H1 (cell line): ENCODE data around the gene IFT27. TPM values are rescaled to one million over a fixed set of nuclear protein-coding genes. Genes with fewer than 3 reads are reported as not detected.

Source experiments
- CTCF ChIA-PET: fragments of 300-600 bp; sonication (Branson Sonifier 250); formaldehyde crosslinking; loops from one replicate; lab custom pipeline; 2021; ENCODE audit not compliant: partially characterized antibody; lab: Charles Lee
- POLR2A ChIA-PET: fragments of 300-600 bp; sonication (Branson Sonifier 250); formaldehyde crosslinking; loops from one replicate; lab custom pipeline; 2021; ENCODE audit warnings: inconsistent platforms; ENCODE audit not compliant: partially characterized antibody; lab: Charles Lee
- DNase-seq, 2 experiments: peaks; one replicate each; pipeline versions ENCODE4 v3.0.0 to v3.0.0-alpha.2; 2010 to 2022; ENCODE audit warnings: low spot score in 2 of 2, low read depth in 1 of 2, mixed read lengths in 1 of 2
- FAIRE-seq: peaks from 2 replicates; lab custom pipeline; 2011; peaks lifted over from hg19 to GRCh38; lab: Jason Lieb, UNC
- H2AFZ ChIP-seq: 2 replicates; pipeline ENCODE4 v1.8.1; 2012; ENCODE audit warnings: low read length, inconsistent platforms
- H2AK5ac ChIP-seq: 2 replicates; pipeline ENCODE4 v1.6.1; 2013; ENCODE audit warnings: low read depth, low read length
- H2BK120ac ChIP-seq: replicated peaks from 2 replicates; pipeline ENCODE3; 2013; ENCODE audit warnings: low read depth, low read length, inconsistent platforms
- H2BK12ac ChIP-seq: 2 replicates; pipeline ENCODE4 v1.6.1; 2013; ENCODE audit warnings: low read depth, low read length
- H2BK15ac ChIP-seq: 2 replicates; pipeline ENCODE4 v1.6.1; 2013; ENCODE audit warnings: low read length
- H2BK20ac ChIP-seq: 2 replicates; pipeline ENCODE4 v1.6.1; 2013; ENCODE audit warnings: low read length
- H2BK5ac ChIP-seq: 2 replicates; pipeline ENCODE4 v1.6.1; 2013; ENCODE audit warnings: low read depth, low read length
- H3K14ac ChIP-seq: 2 replicates; pipeline ENCODE4 v1.6.1; 2013; ENCODE audit warnings: inconsistent platforms; ENCODE audit not compliant: insufficient read length
- H3K18ac ChIP-seq: 2 replicates; pipeline ENCODE4 v1.6.1; 2013; ENCODE audit warnings: low read length; ENCODE audit errors: extremely low read depth
- H3K23ac ChIP-seq: 2 replicates; pipeline ENCODE4 v1.6.1; 2013; ENCODE audit warnings: inconsistent platforms; ENCODE audit not compliant: insufficient read length
- H3K23me2 ChIP-seq: 2 replicates; pipeline ENCODE4 v1.6.1; 2013; ENCODE audit warnings: low read depth, low read length
- H3K27ac ChIP-seq: 2 replicates; pipeline ENCODE4 v1.6.1; 2011; ENCODE audit warnings: low read depth, low read length, inconsistent platforms
- H3K27me3 ChIP-seq, 4 experiments: replicated peaks in 1 of 4; 1 replicate in 1 of 4; 2 replicates in 3 of 4; pipeline versions ENCODE4 v1.6.1 to v1.8.1; 2011 to 2013; ENCODE audit warnings: low read length in 3 of 4, mild to moderate bottlenecking in 3 of 4, inconsistent platforms in 2 of 4, mixed read lengths in 2 of 4, moderate library complexity in 1 of 4; ENCODE audit not compliant: control insufficient read depth in 3 of 4, insufficient read depth in 3 of 4; ENCODE audit errors: extremely low read depth in 1 of 4
- H3K36me3 ChIP-seq, 4 experiments: 2 replicates each; pipeline versions ENCODE4 v1.6.1 to v1.8.1; 2011 to 2013; ENCODE audit warnings: mild to moderate bottlenecking in 4 of 4, low read length in 3 of 4, moderate library complexity in 2 of 4, control low read depth in 1 of 4, inconsistent platforms in 1 of 4; ENCODE audit not compliant: insufficient read depth in 4 of 4, control insufficient read depth in 2 of 4
- H3K4ac ChIP-seq: replicated peaks from 2 replicates; pipeline ENCODE3; 2013; ENCODE audit warnings: low read length, low read depth, mixed read lengths, inconsistent platforms; ENCODE audit not compliant: insufficient read length
- H3K4me1 ChIP-seq, 4 experiments: replicated peaks in 1 of 4; 1 replicate in 1 of 4; 2 replicates in 3 of 4; pipeline versions ENCODE4 v1.6.1 to v1.8.1; 2011 to 2013; ENCODE audit warnings: low read length in 3 of 4, inconsistent platforms in 2 of 4, mixed read lengths in 1 of 4; ENCODE audit not compliant: insufficient read depth in 4 of 4, control insufficient read depth in 3 of 4
- H3K4me2 ChIP-seq, 2 experiments: 2 replicates each; pipeline versions ENCODE4 v1.6.1 to v1.8.1; 2011 to 2013; ENCODE audit warnings: low read depth in 2 of 2, low read length in 2 of 2, control low read depth in 1 of 2, inconsistent platforms in 1 of 2, mild to moderate bottlenecking in 1 of 2; ENCODE audit not compliant: insufficient read depth in 1 of 2
- H3K4me3 ChIP-seq, 4 experiments: fragments of 200-600, 300-600 bp in 1 of 4; sonication (generic), shearing (Covaris generic), sonication (Bioruptor Twin) in 1 of 4; 2 replicates each; pipeline versions ENCODE4 v1.5.1 to v1.8.1; 2011 to 2016; ENCODE audit warnings: low read length in 4 of 4, low read depth in 3 of 4, control low read depth in 2 of 4, inconsistent platforms in 2 of 4, mild to moderate bottlenecking in 2 of 4, mixed read lengths in 1 of 4, moderate library complexity in 1 of 4; ENCODE audit not compliant: insufficient read depth in 2 of 4; ENCODE audit errors: extremely low read depth in 1 of 4
- H3K56ac ChIP-seq: replicated peaks from 2 replicates; pipeline ENCODE3; 2013; ENCODE audit warnings: low read depth, mild to moderate bottlenecking, mixed read lengths, low read length, inconsistent platforms; ENCODE audit not compliant: insufficient read length
- H3K79me1 ChIP-seq: 2 replicates; pipeline ENCODE4 v1.6.1; 2013; ENCODE audit warnings: low read depth, low read length, control low read depth
- H3K79me2 ChIP-seq, 2 experiments: 2 replicates each; pipeline versions ENCODE4 v1.6.1 to v1.8.1; 2012 to 2013; ENCODE audit warnings: low read length in 2 of 2, mild to moderate bottlenecking in 2 of 2, inconsistent platforms in 1 of 2; ENCODE audit not compliant: insufficient read depth in 2 of 2, control insufficient read depth in 1 of 2
- H3K9ac ChIP-seq, 4 experiments: replicated peaks in 1 of 4; 1 replicate in 1 of 4; 2 replicates in 3 of 4; pipeline versions ENCODE4 v1.6.1 to v1.8.1; 2011 to 2013; ENCODE audit warnings: low read depth in 3 of 4, low read length in 3 of 4, control low read depth in 2 of 4, mild to moderate bottlenecking in 2 of 4, moderate library complexity in 2 of 4, inconsistent platforms in 1 of 4; ENCODE audit errors: extremely low read depth in 1 of 4
- H3K9me3 ChIP-seq, 2 experiments: 2 replicates each; pipeline versions ENCODE4 v1.6.1 to v1.8.1; 2012 to 2013; ENCODE audit warnings: mild to moderate bottlenecking in 2 of 2, moderate library complexity in 2 of 2, control low read depth in 1 of 2, inconsistent platforms in 1 of 2, low read depth in 1 of 2, low read length in 1 of 2, mixed read lengths in 1 of 2; ENCODE audit not compliant: insufficient read depth in 2 of 2
- H4K20me1 ChIP-seq, 2 experiments: replicated peaks in 1 of 2; 2 replicates each; pipeline versions ENCODE3 to v1.8.1; 2011 to 2013; ENCODE audit warnings: inconsistent platforms in 2 of 2, low read length in 2 of 2, mild to moderate bottlenecking in 1 of 2; ENCODE audit not compliant: insufficient read depth in 2 of 2, control insufficient read depth in 1 of 2
- H4K5ac ChIP-seq: 2 replicates; pipeline ENCODE4 v1.6.1; 2013; ENCODE audit warnings: low read length, low read depth, mixed read lengths, inconsistent platforms; ENCODE audit not compliant: insufficient read length
- H4K8ac ChIP-seq: 2 replicates; pipeline ENCODE4 v1.8.0; 2013; ENCODE audit warnings: mild to moderate bottlenecking, moderate library complexity, low read length, inconsistent platforms; ENCODE audit not compliant: insufficient read depth; ENCODE audit errors: extremely low read depth
- H4K91ac ChIP-seq: replicated peaks from 2 replicates; pipeline ENCODE3; 2013; ENCODE audit warnings: low read length, mixed read lengths, inconsistent platforms; ENCODE audit not compliant: insufficient read length
- CHD1 ChIP-seq: IDR thresholded peaks from 2 replicates; pipeline ENCODE4 v1.6.1; 2012; ENCODE audit warnings: low read depth, low read length, improper control_type of control experiment
- CREB1 ChIP-seq: IDR thresholded peaks from 2 replicates; pipeline ENCODE4 v1.6.1; 2012; ENCODE audit warnings: inconsistent platforms
- CTBP2 ChIP-seq: IDR thresholded peaks from 2 replicates; pipeline ENCODE4 v1.7.0; 2011; ENCODE audit warnings: borderline replicate concordance, mild to moderate bottlenecking, moderate library complexity, mixed read lengths, low read length; ENCODE audit not compliant: insufficient read depth, insufficient read length
- EGR1 ChIP-seq: IDR thresholded peaks from 2 replicates; pipeline ENCODE4 v1.6.1; 2011; ENCODE audit warnings: low read depth, low read length, borderline replicate concordance
- JUN ChIP-seq: IDR thresholded peaks from 2 replicates; pipeline ENCODE4 v1.6.1; 2011; ENCODE audit warnings: low read depth, mild to moderate bottlenecking, improper control_type of control experiment, low read length
- RFX5 ChIP-seq: IDR thresholded peaks from 2 replicates; pipeline ENCODE4 v1.6.1; 2011; ENCODE audit warnings: low read depth, low read length, improper control_type of control experiment, borderline replicate concordance
- SIX5 ChIP-seq: IDR thresholded peaks from 2 replicates; pipeline ENCODE4 v1.6.1; 2011; ENCODE audit warnings: mild to moderate bottlenecking, low read depth, low read length
- SP4 ChIP-seq: IDR thresholded peaks from 2 replicates; pipeline ENCODE4 v1.6.1; 2012; ENCODE audit warnings: low read length, inconsistent platforms
- SUZ12 ChIP-seq: fragments of 200-600 bp; sonication (generic); IDR thresholded peaks from 2 replicates; pipeline ENCODE4 v1.6.1; 2012; ENCODE audit warnings: mild to moderate bottlenecking, inconsistent platforms, low read length, moderate library complexity, mixed read lengths
- TAF1 ChIP-seq: IDR thresholded peaks from 2 replicates; pipeline ENCODE4 v1.6.1; 2011; ENCODE audit warnings: mild to moderate bottlenecking, low read depth, low read length
- TBP ChIP-seq: IDR thresholded peaks from 2 replicates; pipeline ENCODE4 v1.6.1; 2011; ENCODE audit warnings: low read depth, low read length, improper control_type of control experiment
- TCF12 ChIP-seq: IDR thresholded peaks from 2 replicates; pipeline ENCODE4 v1.6.1; 2011; ENCODE audit warnings: low read depth, mild to moderate bottlenecking, low read length
- YY1 ChIP-seq: IDR thresholded peaks from 2 replicates; pipeline ENCODE4 v1.6.1; 2011; ENCODE audit warnings: low read depth, mild to moderate bottlenecking, low read length
- WGBS, 2 experiments: shearing (Covaris generic) in 1 of 2; methylation state at CpG; one replicate each; pipeline versions ENCODE4 v1.1.6 to v1.1.7; 2013 to 2015; ENCODE audit warnings: low lambda C conversion rate in 2 of 2, mixed read lengths in 2 of 2, inconsistent platforms in 1 of 2, low coverage in 1 of 2, missing lambda C conversion rate in 1 of 2; ENCODE audit not compliant: insufficient replicate concordance in 2 of 2, insufficient coverage in 1 of 2, insufficient read length in 1 of 2; ENCODE audit errors: extremely low coverage in 1 of 2, missing lambda C conversion rate in 1 of 2; 5-methylcytosine and 5-hydroxymethylcytosine counted together
- polyA plus RNA-seq, 7 experiments: library from polyadenylated mRNA; depleted of rRNA in 3 of 7; stranded (reverse) in 5 of 7; unstranded in 2 of 7; fragments of >200 nt in 5 of 7; fragments of 200-250 nt in 2 of 7; gene quantifications; 1 replicate in 5 of 7; 2 replicates in 1 of 7; 4 replicates in 1 of 7; pipeline versions ENCODE4 v1.2.1 to v1.2.3, GENCODE V29; 2011 to 2013; ENCODE audit warnings: missing spikeins in 2 of 7, mixed read lengths in 2 of 7
- total RNA-seq: library from RNA; stranded (reverse); fragmentation: NEBNext Ultra II Directional; extraction: Animal tissue kit (Norgen Biotek cat#: 25700); gene quantifications from 2 replicates; pipeline ENCODE4 v1.2.1, GENCODE V29; 2021
- TF ChIP-seq, protein P1 (sequence below): IDR thresholded peaks from 2 replicates; pipeline ENCODE4 v1.6.1; 2011; ENCODE audit warnings: low read depth, mild to moderate bottlenecking, low read length; ENCODE audit not compliant: insufficient read depth

IFT27 gene
- total and polyA plus RNA-seq, 2 of the 8 experiments (the other 6 are each of a cell fraction or from before 2014, with no cell fraction given) = 36.4 to 46.2 TPM

DNA sequence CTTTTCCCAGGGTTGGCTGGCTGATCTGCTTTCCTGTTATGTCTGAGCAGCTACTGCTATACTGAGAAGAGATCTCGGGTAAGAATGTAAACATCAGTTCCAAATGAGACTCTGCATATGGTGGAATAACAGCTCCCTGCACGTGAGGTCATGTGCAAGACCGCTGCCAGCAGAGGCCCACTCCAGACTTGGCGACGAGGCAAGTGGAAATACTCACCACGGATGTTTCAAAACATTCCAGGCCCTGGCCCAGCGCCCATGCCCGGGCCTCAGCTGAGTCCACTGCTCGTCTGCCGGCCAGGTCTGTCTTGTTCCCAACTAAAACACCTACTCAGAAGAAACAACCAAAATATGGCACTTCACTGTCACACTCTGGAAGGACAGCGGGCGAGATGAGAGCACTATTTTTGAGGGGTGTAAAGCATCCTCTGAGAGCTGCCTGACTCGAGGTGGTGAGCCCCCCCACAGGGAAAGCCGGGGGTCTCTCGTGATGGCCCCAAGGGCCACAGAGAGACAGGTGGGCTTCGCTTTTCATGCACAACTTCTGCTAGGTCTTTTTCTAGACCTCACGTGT lies 13.1 kb downstream of the IFT27 start:
- Histone ChIP-seq H3K27me3 (no peaks in the 10 kb centered on the region), H3K79me2 (no peaks in the 10 kb centered on the region), H4K91ac (no peak overlapping the region), H3K56ac (no peak overlapping the region), H2AFZ (no peak overlapping the region), H3K4me2 (no peak overlapping the region), H3K36me3 (peaks cover 3 to 20% (median 11%) of the 10 kb centered on the region in 4 experiments; a peak in 5 of 8 replicates), H2BK20ac (no peak overlapping the region), H2BK15ac (no peak overlapping the region), H4K20me1 (no peaks in the 10 kb centered on the region), H2BK5ac (no peak overlapping the region), H4K5ac (no peak overlapping the region), H3K9ac (no peak overlapping the region), H3K4me3 (no peak overlapping the region), H2BK12ac (no peak overlapping the region), H3K23me2 (no peaks in the 10 kb centered on the region), H3K23ac (no peak overlapping the region), H3K79me1 (no peaks in the 10 kb centered on the region), H4K8ac (no peak overlapping the region), H3K14ac (no peak overlapping the region), H2AK5ac (no peak overlapping the region), H2BK120ac (no peak overlapping the region), H3K4me1 (no peaks in the 10 kb centered on the region; a peak in 1 of 7 replicates), H3K27ac (no peak overlapping the region), H3K9me3 (no peaks in the 10 kb centered on the region), H3K18ac (no peak overlapping the region), H3K4ac (no peak overlapping the region)
- FAIRE-seq (no peak), DNase-seq (no peak)
- 95% methylated on average over 17 of the region's 17 CpGs; no CpG with 5 or more reads in 1 of the 2 experiments for WGBS, 2 experiments
- ChIA-PET CTCF (interaction anchor here (1.5 to 6.4 kb wide), 3 partner anchors 11 to 218 kb away, joined by 3 to 43 read pairs (median 13); no protein-coding TSS in a partner anchor), POLR2A (no interaction called here)
- TF ChIP-seq CREB1 (no peak), TBP (no peak), EGR1 (no peak), CHD1 (no peak), YY1 (no peak), SUZ12 (no peak), TCF12 (no peak), JUN (no peak), SP4 (no peak), RFX5 (no peak), SIX5 (no peak), TAF1 (no peak), CTBP2 (no peak)
- TF ChIP-seq, protein P1, sequence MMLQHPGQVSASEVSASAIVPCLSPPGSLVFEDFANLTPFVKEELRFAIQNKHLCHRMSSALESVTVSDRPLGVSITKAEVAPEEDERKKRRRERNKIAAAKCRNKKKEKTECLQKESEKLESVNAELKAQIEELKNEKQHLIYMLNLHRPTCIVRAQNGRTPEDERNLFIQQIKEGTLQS = no peak
